Right ventricle myocardium superior (tissue), 1 donor: ENCODE data around the gene TOP3B. TPM values are rescaled to one million over a fixed set of nuclear protein-coding genes. Genes with fewer than 3 reads are reported as not detected.

Experiments
- ATAC-seq: fragments of 200-7000 bp; cut with Tn5 transposase; one replicate; pipeline ENCODE4 v1.9.1; 2020; ENCODE audit warnings: mild to moderate bottlenecking; ENCODE audit not compliant: poor library complexity
- DNase-seq: peaks from one replicate; pipeline ENCODE4 v3.0.0-alpha.2; 2020
- intact Hi-C: fragments of 100-400 bp; cut with DNase I; formaldehyde crosslinking; loops from one replicate; pipeline ENCODE4 v1.11.2; 2022
- total RNA-seq: library from RNA; stranded (reverse); fragmentation: NEBNext Ultra II Directional; extraction: Animal tissue kit (Norgen Biotek cat#: 25700); gene quantifications from one replicate; pipeline ENCODE4 v1.2.1, GENCODE V29; 2021
- donor health status: DM: no; HTN: yes; CAD: no; lungs with severe emphysema.

Gene TOP3B
- total RNA-seq, 1 donor from 2014 or later, result 9.0 TPM

GRCh38 chr22:21991774-21992173 is 9.2 kb upstream of the TOP3B start:
- ATAC-seq, result no peak

GRCh38 chr22:21991304-21991596 is 8.7 kb upstream of the TOP3B start:
- no peak for DNase-seq
- ATAC-seq, result no peak
- intact Hi-C loops, result no loop called here

More at GRCh38 chr22:21991774-21992173, 9.2 kb upstream of the TOP3B start:
- intact Hi-C loops, result no loop called here
- no peak for DNase-seq

- ATAC-seq, result no peak
- DNase-seq, result no peak
- intact Hi-C loops, result no loop called here
Measured at GRCh38 chr22:21990445-21991303, 8.1 kb upstream of the TOP3B start.

GRCh38 chr22:21989049-21989448 is 6.5 kb upstream of the TOP3B start:
- intact Hi-C loops, result no loop called here
- DNase-seq (no peak), ATAC-seq (no peak)

DNA sequence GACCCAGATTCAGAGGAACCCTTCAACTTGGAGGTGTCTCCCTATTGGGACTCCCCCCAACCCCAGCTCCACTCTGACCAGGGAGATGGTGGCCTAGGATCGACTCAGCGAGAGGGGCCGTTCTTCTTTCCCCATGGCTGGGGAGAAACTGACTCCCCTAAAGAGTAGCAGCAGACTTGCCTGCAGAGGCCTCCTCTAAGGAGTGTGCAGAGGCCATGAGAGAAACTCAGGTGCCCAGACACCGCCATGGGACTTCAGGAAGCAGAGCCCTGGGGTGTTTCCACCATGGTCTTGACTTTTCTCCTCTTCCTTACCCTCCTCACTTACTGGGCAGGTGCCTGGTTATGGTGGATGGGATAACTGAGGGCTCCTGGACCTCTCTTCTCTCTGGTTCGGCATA is 2.6 kb upstream of the TOP3B start:
- DNase-seq (no peak), ATAC-seq (no peak)
- intact Hi-C loops, result no loop called here

- ATAC-seq (no peak), DNase-seq (no peak)
- intact Hi-C loops, result no loop called here
Measured at GRCh38 chr22:21984793-21985192, 2.2 kb upstream of the TOP3B start.

DNA sequence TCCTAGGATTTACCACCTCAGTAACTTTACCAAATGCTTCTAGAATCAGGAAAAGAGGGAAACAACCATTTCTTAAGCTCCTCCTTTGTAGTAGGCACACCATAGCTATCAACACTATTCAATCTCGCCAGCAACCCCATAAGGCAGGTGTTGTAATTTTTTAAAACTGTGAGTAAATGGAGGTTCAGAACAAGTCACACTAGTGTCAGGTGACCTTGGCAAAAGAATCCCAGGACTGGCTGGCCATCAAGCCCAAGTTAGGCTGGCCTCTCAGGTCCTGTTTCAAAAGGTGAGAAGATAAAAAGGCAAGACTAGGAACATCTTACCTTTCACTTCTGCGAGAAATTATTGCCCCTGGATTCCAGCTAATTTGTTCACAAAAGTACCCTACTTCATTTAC is 713 bp downstream of the TOP3B start:
- no peak for ATAC-seq
- intact Hi-C loops, result no loop called here
- DNase-seq, result no peak

DNA sequence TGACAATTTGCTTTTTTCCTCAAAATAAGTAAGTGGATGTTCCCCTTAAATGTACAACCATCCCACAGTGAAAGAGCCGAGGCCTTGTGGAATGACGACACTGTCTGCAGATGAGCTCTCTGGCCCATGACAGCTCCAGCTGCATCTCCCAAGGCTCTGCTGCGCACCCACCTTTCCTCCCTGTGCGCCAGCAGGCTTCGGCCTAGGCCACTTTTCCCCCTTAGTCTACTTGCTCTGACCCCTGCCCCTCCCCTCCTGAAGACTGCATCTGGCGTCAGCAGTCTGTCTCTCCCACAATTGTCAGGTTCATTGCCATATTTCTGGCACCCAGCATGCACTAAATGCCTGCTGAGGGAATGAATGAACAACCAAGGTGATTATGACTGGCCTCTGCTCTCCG is 2.0 kb downstream of the TOP3B start:
- ATAC-seq (no peak), DNase-seq (no peak)
- intact Hi-C loops, result no loop called here

DNA sequence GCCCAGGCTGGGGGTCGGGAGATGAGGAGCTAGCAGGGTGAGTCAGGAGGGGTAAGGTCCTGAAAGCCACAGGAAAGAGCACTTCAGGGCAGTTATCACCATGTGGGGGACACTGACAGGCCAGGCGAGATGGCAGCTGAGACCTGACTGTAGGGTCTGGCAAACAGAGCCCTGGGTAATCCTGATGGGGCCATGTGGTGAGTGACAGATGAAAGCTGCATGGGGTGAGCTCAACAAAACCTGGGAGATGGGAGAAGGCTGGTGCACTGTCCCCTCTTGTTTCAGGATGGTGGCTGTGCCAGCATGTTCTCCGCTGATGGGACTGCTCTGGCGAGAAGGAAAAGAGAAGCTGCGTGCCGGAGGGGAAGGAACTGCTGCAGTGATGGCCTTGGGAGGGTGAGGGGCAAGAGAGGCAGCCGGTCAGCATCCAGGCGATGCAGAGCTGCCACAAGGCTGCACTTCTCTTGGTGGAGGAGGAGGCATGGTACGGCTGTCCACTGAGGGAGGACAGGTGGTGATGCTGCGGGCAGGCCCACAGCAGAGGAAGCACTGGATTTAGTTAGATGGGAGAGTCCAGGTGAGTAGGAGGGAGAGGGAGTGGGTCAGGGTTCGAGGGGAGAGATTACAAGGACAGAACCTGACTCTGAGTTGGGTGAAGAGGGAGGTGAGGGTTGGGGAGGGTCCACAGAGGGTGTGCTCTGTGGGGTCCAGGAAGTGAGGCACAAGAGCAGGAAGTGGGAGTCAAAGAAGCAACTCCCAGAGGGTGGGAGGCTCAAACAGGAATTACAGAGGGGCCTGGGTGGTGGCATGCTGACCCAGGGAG is 3.8 kb downstream of the TOP3B start:
- intact Hi-C loops, result no loop called here
- no peak for ATAC-seq
- DNase-seq, result no peak

GRCh38 chr22:21977814-21978213 is 4.8 kb downstream of the TOP3B start:
- intact Hi-C loops, result no loop called here
- DNase-seq (no peak), ATAC-seq (no peak)

GRCh38 chr22:21975854-21976345 is 6.7 kb downstream of the TOP3B start:
- DNase-seq (no peak), ATAC-seq (no peak)
- intact Hi-C loops, result no loop called here

- ATAC-seq, result no peak
Measured at GRCh38 chr22:21975273-21975672, 7.3 kb downstream of the TOP3B start.

GRCh38 chr22:21974058-21974649 is 8.4 kb downstream of the TOP3B start:
- DNase-seq (no peak), ATAC-seq (no peak)
- intact Hi-C loops, result no loop called here

More at GRCh38 chr22:21975273-21975672, 7.3 kb downstream of the TOP3B start:
- no peak for DNase-seq
- intact Hi-C loops, result no loop called here

- intact Hi-C loops, result no loop called here
- DNase-seq, result no peak
- ATAC-seq, result no peak
Measured at GRCh38 chr22:21972806-21973205, 9.8 kb downstream of the TOP3B start.

DNA sequence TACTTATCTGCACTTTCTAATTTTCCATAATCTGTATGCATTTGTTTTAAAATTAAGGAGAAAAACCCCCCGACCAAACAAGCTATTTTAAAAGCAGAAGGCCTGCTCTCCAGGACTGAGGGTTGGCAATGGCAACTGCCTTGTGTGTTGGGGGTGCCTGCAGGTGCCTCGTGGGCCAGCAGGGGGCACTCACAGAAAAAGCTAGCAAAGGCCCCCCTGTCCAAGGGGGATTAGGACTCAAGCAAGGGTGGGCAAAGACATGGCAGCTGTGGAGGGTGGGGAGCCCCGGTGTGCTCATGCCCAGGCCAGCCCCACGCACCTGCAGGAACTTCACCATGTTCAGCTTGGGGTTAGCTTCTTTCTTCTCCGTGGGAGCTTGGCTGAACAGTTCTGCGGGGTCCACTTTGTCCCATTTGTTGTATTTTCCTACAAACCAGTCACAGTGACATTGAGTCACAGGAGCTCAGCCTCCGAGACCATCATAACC is 10.3 kb downstream of the TOP3B start:
- ATAC-seq (peak; percentile 55), DNase-seq (no peak)
- intact Hi-C loops, result no loop called here

- ATAC-seq, result no peak
- intact Hi-C loops, result no loop called here
- no peak for DNase-seq
Measured at GRCh38 chr22:21971858-21972275, 10.7 kb downstream of the TOP3B start.

GRCh38 chr22:21970800-21971617 is 11.6 kb downstream of the TOP3B start:
- DNase-seq, result no peak
- intact Hi-C loops, result no loop called here
- no peak for ATAC-seq

GRCh38 chr22:21970037-21970799 is 12.4 kb downstream of the TOP3B start:
- ATAC-seq (no peak), DNase-seq (no peak)
- intact Hi-C loops, result no loop called here
